H1 (cell line): Measurements from ENCODE around the gene TUBGCP2. TPM values are rescaled to one million over a fixed set of nuclear protein-coding genes. Genes with fewer than 3 reads are reported as not detected.

Experiments used
- SUZ12 ChIP-seq: fragments of 200-600 bp; sonication (generic); IDR thresholded peaks from 2 replicates; pipeline ENCODE4 v1.6.1; 2012; ENCODE audit warnings: mild to moderate bottlenecking, inconsistent platforms, low read length, moderate library complexity, mixed read lengths
- polyA plus RNA-seq, 7 experiments: library from polyadenylated mRNA; depleted of rRNA in 3 of 7; stranded (reverse) in 5 of 7; unstranded in 2 of 7; fragments of >200 nt in 5 of 7; fragments of 200-250 nt in 2 of 7; gene quantifications; 1 replicate in 5 of 7; 2 replicates in 1 of 7; 4 replicates in 1 of 7; pipeline versions ENCODE4 v1.2.1 to v1.2.3, GENCODE V29; 2011 to 2013; ENCODE audit warnings: missing spikeins in 2 of 7, mixed read lengths in 2 of 7
- total RNA-seq: library from RNA; stranded (reverse); fragmentation: NEBNext Ultra II Directional; extraction: Animal tissue kit (Norgen Biotek cat#: 25700); gene quantifications from 2 replicates; pipeline ENCODE4 v1.2.1, GENCODE V29; 2021
- TF ChIP-seq, protein P1 (sequence below): fragments of 300-600 bp; sonication (generic); IDR thresholded peaks from 2 replicates; pipeline ENCODE4 v1.7.1; 2012; ENCODE audit warnings: low read length, moderate library complexity, mild to moderate bottlenecking, inconsistent platforms; ENCODE audit not compliant: insufficient replicate concordance

The TUBGCP2 gene
- total and polyA plus RNA-seq, 2 of the 8 experiments (the other 6 are each of a cell fraction or from before 2014, with no cell fraction given), result 34.9 to 51.9 TPM

DNA sequence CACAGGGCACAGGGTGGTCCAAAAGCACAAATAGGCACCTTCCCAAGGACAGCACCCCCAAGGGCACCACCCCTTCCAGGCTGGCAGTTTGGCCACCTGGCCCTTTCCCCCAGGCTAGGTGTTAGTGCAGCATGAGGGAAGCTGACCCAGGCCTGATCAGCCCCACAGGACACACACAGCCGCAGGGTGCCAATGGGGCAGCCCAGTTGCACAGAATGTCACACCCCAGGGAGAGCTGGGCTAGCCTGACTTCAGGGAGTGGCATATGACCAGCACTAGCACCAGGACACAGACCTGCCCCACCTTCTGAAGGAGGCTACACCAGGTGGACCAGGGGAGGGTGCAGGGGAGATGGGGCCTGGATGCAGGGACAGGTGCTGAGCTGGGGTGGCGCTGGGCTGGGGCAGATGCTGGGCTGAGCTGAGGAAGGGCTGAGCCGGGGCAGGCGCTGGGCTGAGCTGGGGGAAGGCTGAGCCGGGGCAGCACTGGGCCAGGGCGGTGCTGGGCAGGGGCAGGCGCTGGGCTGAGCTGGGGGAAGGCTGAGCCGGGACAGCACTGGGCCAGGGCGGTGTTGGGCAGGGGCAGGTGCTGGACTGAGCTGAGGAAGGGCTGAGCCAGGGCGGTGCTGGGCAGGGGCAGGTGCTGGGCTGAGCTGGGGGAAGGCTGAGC lies 28.1 kb downstream of the TUBGCP2 start (continued):
- TF ChIP-seq, protein P1, sequence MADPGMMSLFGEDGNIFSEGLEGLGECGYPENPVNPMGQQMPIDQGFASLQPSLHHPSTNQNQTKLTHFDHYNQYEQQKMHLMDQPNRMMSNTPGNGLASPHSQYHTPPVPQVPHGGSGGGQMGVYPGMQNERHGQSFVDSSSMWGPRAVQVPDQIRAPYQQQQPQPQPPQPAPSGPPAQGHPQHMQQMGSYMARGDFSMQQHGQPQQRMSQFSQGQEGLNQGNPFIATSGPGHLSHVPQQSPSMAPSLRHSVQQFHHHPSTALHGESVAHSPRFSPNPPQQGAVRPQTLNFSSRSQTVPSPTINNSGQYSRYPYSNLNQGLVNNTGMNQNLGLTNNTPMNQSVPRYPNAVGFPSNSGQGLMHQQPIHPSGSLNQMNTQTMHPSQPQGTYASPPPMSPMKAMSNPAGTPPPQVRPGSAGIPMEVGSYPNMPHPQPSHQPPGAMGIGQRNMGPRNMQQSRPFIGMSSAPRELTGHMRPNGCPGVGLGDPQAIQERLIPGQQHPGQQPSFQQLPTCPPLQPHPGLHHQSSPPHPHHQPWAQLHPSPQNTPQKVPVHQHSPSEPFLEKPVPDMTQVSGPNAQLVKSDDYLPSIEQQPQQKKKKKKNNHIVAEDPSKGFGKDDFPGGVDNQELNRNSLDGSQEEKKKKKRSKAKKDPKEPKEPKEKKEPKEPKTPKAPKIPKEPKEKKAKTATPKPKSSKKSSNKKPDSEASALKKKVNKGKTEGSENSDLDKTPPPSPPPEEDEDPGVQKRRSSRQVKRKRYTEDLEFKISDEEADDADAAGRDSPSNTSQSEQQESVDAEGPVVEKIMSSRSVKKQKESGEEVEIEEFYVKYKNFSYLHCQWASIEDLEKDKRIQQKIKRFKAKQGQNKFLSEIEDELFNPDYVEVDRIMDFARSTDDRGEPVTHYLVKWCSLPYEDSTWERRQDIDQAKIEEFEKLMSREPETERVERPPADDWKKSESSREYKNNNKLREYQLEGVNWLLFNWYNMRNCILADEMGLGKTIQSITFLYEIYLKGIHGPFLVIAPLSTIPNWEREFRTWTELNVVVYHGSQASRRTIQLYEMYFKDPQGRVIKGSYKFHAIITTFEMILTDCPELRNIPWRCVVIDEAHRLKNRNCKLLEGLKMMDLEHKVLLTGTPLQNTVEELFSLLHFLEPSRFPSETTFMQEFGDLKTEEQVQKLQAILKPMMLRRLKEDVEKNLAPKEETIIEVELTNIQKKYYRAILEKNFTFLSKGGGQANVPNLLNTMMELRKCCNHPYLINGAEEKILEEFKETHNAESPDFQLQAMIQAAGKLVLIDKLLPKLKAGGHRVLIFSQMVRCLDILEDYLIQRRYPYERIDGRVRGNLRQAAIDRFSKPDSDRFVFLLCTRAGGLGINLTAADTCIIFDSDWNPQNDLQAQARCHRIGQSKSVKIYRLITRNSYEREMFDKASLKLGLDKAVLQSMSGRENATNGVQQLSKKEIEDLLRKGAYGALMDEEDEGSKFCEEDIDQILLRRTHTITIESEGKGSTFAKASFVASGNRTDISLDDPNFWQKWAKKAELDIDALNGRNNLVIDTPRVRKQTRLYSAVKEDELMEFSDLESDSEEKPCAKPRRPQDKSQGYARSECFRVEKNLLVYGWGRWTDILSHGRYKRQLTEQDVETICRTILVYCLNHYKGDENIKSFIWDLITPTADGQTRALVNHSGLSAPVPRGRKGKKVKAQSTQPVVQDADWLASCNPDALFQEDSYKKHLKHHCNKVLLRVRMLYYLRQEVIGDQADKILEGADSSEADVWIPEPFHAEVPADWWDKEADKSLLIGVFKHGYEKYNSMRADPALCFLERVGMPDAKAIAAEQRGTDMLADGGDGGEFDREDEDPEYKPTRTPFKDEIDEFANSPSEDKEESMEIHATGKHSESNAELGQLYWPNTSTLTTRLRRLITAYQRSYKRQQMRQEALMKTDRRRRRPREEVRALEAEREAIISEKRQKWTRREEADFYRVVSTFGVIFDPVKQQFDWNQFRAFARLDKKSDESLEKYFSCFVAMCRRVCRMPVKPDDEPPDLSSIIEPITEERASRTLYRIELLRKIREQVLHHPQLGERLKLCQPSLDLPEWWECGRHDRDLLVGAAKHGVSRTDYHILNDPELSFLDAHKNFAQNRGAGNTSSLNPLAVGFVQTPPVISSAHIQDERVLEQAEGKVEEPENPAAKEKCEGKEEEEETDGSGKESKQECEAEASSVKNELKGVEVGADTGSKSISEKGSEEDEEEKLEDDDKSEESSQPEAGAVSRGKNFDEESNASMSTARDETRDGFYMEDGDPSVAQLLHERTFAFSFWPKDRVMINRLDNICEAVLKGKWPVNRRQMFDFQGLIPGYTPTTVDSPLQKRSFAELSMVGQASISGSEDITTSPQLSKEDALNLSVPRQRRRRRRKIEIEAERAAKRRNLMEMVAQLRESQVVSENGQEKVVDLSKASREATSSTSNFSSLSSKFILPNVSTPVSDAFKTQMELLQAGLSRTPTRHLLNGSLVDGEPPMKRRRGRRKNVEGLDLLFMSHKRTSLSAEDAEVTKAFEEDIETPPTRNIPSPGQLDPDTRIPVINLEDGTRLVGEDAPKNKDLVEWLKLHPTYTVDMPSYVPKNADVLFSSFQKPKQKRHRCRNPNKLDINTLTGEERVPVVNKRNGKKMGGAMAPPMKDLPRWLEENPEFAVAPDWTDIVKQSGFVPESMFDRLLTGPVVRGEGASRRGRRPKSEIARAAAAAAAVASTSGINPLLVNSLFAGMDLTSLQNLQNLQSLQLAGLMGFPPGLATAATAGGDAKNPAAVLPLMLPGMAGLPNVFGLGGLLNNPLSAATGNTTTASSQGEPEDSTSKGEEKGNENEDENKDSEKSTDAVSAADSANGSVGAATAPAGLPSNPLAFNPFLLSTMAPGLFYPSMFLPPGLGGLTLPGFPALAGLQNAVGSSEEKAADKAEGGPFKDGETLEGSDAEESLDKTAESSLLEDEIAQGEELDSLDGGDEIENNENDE, result no peak
- TF ChIP-seq SUZ12, result no peak
